HG02852 (cell line): ENCODE results near the gene AIPL1.

Experiments
- ATAC-seq: cut with Tn5 transposase; IDR thresholded peaks from one replicate; pipeline ENCODE4 v1.9.1; 2021; ENCODE audit warnings: mild to moderate bottlenecking, moderate library complexity; ENCODE audit not compliant: unreplicated experiment

The AIPL1 gene

DNA sequence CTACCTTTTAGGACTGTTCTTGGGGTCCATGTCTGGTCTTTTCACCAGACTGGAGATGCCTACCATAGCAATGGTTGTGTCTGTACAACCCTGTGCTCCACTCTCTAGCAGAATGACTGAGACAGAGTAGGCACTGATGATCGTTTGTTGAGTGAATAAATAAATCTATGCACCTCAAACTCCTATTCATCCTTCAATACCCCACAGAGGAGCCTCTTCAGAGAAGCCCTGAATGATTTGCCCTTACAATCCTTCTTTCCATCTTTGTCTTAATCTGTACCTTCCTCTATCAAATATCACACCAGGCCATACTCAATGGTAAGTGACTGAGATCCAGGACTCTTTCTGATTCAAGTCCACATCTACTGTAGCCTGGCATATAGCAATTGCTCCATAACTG, 32.6 kb upstream of the AIPL1 start:
- no peak for ATAC-seq

DNA sequence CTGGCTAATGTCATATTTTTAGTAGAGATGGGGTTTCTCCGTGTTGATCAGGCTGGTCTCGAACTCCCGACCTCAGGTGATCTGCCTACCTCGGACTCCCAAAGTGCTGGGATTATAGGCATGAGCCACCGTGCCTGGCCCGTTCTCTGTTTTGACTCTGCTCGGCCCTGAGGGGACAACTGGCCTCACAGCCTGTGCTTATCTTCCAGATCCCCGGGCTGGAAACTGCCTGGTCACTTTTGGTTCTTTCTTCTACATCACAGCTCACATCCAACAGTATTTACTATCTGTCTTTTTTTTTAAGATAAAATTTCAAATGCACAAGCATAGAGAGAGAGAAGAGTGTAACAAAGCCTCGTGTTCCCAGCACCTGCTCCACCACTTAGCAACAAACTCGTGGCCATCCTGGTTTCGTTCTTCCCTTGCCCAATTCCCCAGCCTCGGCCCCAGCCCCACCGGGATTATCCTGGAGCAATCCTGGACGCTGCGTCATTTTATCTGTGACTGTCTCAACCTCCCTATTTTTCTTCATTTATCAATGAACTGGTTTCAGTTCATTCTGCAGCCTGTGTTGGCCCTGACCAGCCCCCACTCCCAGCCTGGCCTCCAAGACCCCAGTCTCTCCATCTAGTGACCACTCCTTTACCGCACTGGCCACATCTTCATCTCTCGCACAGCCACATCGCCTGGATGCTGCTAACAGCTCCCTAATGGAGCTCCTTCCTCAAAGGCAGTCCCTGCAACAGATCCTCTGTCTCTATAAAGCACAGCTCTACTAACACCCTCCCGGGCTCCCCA, 30.5 kb upstream of the AIPL1 start:
- no peak for ATAC-seq

GRCh38 chr17:6464446-6465041, 29.6 kb upstream of the AIPL1 start:
- ATAC-seq, result no peak

DNA sequence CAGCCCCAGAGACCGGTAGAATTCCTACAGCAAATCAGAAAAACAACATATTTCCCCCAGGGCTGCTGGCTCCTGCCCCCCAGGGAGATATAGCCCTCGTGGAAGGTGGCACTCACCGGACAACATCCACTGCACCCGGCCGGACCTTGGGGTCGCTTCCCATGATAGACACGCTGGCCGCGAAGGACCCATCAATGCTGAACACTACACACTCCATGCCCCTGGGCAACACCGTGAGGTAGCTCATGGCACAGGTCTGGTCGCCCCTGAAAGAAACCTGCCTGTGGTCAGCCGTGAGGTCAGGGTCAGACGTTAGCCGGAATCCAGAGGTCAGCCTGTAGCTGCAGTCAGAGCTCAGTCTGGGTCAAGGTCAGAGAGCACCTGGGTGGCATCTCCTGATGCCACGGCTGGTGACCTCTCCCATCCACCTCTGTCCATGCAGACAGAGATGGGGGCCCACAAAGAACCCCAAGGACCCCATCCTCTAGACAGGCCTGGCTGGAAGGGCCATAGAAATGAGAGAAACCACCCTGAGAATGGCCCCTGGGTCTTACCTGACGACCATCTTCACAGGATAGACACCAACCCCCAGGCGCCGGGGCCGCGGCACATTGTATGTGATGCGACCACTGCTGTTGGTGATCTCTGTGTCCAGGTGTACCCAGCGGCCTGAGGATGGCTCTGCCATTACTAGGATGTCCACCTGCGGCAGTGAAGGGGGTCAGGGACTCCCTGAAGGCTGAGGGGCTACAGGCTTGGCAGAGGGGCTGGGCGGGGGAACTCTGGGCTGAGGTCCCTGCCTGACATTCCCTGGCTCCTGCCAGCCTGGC, 28.9 kb upstream of the AIPL1 start:
- no peak for ATAC-seq

GRCh38 chr17:6462692-6463091, 27.8 kb upstream of the AIPL1 start:
- no peak for ATAC-seq

- no peak for ATAC-seq
These were observed 27.0 kb upstream of the AIPL1 start for GRCh38 chr17:6461792-6462524.

- no peak for ATAC-seq
These were observed 26.3 kb upstream of the AIPL1 start for GRCh38 chr17:6461246-6461645.

GRCh38 chr17:6460531-6461161, 25.7 kb upstream of the AIPL1 start:
- no peak for ATAC-seq

DNA sequence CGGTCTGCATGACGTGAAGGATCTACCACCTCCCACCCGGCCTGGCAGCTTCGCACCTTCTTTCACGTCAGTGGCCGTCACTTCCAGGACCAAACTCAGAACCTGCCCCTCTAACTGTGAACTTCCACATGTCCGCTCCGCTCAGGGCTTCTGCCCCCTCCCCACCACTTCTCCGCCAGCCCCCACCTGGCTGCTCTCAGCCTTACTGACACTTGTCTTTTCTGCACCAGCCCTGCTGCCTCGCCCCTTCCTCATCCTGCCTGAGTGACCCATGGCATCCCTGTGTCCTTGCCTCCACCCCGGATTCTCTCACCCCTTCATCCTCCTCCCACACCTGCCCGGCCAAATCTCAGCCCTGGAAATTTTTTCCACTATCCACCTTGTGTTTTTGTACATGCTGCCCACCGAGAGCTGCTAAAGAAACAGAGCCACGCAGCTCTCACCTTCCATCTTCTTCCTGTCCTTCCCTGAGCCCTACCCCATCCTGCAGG, 23.6 kb upstream of the AIPL1 start:
- ATAC-seq, result no peak

DNA sequence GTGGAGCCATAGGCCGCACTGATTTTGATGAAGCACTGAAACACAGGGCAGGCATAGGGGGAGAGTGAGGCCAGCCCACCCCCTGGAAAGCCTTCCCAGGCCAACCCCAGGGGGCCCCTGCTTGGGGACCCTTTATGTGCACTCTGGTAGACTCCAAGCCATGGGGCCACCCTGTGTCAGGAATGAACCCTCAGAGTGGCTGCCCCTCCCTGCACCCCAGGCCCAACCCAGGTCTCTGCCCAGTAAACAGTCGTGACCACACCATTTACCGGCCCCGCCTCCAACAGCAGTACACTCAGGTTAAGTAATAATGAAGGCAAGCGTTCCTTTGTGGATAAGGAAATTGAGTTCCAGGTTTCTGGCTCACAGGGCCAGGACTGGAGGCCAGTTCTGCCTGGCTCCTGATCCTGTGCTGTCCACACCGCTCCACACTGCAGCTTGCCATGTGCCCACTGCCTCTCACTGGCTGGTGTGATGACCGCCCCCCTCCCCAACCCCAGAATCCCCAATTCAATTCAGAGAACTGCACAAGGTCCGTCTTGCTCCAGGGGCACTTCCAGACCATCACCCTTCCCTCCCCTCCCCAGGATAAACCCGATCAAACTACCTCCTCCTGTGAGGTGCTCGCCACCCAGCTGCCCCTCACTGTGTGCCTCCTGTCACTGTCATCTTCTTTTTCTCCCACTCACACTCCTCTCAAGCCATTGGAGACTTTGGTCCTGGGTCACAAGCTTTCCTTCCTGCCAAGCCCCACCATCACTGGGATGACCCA, 23.0 kb upstream of the AIPL1 start:
- ATAC-seq, result no peak

DNA sequence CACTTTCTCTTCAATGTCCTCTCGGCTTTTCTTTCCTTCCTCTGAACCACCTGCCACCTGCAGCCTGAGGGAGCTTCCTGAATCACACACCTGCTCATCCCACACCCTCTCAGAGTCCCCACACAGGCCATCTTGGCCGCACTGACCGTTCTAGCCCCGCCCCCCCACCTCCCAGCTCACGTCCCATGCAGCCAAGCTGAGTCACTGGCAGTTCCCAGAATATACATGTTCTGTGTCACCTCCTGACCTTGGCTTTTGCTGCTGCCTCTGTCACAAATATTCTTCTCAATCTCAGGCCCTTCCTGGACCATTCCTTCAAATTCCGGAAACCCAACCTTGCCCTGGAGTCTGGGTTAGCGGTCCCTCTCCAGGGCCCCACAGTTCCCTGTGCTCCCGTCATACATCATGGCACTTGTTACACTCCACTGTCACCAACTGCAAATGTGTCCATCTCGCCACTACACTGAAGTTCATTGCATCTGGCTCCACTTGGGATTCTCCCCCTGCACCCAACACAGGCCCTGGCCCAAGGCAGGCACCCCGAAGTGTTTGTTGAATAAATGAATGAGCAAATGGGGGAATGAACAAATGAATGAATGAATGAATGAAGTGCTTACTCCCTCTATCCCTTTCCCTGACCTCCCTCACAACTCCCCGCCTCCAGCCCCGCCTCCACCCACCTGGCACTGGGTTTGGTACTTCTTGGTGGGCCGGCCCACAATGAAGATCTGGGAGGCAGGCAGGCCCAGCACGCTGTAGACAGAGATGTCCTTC, 22.2 kb upstream of the AIPL1 start:
- no peak for ATAC-seq

DNA sequence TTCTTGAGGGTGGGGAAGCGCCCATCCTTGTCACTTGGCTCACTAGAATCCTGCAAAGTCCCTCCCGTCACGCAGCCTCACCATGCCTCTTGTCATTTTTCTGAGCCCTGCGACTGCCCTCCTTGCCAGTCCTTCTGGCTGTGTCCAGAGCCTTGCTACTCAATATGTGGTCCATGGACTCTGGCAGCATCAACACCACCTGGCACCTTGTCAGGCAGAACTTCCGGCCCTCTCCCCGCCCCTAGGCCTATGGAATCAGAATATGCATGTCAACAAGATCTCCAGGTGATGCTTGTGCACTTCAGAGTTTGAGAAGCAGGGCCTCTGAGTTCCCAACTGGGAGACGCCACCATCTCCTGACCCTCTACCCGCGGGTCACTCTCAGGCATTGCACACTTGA, 21.4 kb upstream of the AIPL1 start:
- no peak for ATAC-seq

DNA sequence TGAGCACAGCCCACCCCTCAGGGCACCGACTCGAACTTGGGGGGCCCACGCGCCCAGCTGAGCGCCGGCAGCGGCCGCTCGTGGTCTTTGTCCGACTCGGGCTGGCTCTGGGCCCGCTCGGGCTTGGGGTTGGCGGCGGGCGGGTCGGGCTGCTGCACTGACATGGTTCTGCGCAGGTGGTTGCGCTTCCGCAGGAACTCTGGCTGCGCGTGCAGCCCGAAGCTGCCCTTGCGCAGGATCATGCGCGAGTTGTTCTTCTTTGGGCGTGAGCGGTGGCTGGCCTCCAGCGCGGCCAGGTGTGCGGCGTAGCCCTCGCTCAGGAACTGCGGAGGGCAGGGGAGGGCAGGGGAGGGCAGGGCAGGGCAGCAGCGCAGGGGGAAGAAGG, 20.4 kb upstream of the AIPL1 start:
- ATAC-seq, result no peak

DNA sequence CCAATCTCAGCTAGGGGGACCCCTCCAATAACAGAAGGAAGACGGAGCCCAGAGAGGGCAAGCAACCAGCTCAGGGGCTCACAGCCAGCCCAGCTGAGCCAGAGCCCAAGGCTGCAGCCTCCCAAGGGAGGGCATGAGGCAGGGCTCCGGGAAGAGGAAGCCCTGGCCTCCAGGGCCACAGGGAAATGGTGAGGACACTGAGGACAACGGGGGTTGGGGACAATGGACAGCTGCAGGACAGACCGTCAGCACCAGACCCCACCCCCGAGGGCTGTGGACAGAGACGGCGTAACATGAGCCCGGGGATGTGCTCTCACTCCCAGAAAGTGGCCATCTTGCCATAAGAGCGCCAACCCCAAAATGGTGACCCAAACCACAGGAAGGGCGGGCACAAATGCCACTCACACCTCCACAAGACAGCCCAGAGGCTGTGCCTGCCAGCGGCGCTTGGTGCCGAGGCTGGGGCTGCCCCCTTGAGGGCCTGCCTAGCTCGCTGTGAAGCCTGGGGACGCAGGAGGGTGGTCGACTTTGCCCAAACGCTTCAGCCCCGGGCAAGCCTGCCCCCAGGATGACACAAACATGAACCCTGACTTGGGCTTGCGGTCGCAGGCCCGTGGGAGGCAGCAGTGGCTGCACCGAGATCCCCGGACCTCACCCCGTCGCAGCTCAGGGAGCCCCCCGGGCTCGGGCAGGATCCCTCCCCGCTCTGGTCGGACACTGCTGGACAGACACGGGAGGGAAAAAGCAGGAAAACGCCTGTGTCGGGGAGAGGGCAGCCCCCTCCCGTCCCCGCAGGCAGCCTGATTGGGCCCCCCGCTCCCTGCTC, 19.8 kb upstream of the AIPL1 start:
- no peak for ATAC-seq

DNA sequence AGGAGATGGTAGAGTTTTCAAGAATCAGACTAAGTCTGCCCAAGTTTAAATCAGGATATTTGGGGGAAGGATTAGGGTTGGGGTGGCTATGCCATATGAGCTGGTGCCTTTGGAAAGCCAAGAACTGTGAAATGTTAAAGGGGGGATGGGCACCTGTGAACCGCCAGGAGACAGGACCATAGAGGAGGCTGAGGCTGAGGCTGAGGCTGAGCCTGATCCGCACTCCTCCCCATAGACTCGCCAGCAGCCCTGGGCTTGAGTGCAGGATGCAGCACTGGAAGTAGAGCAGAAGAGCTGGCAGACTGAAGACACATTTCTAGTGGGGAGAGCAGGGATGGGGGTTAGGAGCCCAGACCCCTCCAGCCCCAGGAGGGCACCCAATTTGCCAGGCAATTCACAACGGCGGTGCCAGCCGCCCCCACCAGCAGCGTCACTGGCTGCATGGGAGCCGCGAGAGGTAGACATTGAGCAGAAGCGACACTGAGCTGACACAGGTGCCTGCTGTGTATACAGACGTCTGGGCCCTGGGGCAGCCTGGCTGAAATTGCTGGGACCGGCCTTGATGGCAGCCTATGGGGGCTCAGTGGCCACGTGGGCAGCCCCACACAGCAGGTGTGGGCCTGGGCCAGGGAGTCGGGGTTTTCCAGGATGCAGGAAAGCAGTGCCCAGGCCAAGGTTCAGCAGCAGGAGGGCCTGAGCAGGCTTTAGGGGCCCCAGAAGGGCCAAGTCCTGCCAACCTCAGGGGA, 18.5 kb upstream of the AIPL1 start:
- ATAC-seq, result no peak

DNA sequence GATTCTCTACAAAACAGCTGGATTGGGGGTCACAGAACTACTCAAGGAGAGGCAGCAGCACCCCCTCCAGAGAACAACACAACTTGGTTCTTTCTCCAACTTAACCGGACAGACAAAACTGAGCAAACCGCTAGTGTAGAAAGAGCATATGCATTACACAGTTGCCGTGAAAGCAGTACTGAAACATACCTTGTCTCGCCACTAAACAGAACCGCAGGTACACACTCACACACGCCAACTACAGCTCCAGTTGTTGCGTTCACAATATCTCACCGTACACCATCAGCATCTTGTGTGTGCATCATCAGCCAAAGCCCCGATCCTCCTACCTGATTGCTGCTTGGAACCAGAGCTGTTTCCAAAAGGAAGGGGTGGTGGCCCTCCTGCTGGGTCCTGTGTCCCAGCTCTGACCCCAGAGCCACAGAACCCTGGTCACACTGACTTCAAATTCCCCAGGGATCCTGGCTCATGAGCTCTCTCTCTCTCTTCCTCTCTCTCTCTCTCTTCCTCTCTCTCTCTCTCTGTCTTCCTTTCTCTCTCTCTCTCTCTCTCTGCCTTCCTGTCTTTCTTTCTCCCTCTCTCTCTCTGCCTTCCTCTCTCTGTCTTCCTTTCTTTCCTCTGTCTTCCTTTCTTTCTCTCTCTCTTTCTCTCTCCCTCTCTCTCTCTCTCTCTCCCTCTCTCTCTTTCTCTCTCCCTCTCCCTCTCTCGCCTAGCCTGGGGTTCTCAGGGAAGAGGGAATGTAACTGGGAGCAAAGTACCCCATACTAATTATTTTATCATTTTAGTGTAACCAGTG, 17.7 kb upstream of the AIPL1 start:
- no peak for ATAC-seq
